Central memory CD8-positive, alpha-beta T cell (primary cell): ENCODE data around the gene ACOT8.
A peak's percentile ranks its signal among the peaks of the same experiment; 100 is the strongest.

Source experiments
- ATAC-seq: fragments of 150-1000 bp; cut with Tn5 transposase; replicated peaks from 2 replicates; pipeline ENCODE4 v1.10.0; 2022; ENCODE audit warnings: mild to moderate bottlenecking, moderate FRiP score, moderate number of reproducible peaks; ENCODE audit not compliant: poor library complexity, severe bottlenecking; ENCODE audit errors: extremely low read depth
- DNase-seq, 2 donors: peaks; one replicate each; pipeline ENCODE4 v3.0.0; 2021; ENCODE audit warnings: low spot score in 2 of 2
- H3K27ac Mint-ChIP-seq: one replicate; pipeline ENCODE4 v1.8.0; 2022; ENCODE audit warnings: low read depth, mild to moderate bottlenecking, moderate library complexity, mixed read lengths
- H3K27me3 Mint-ChIP-seq: one replicate; pipeline ENCODE4 v1.8.0; 2022; ENCODE audit warnings: mixed read lengths
- H3K36me3 Mint-ChIP-seq: one replicate; pipeline ENCODE4 v1.8.0; 2022; ENCODE audit warnings: mild to moderate bottlenecking, moderate library complexity, mixed read lengths; ENCODE audit not compliant: insufficient read depth
- H3K4me1 Mint-ChIP-seq: one replicate; pipeline ENCODE4 v1.8.0; 2022; ENCODE audit warnings: mixed read lengths
- H3K4me3 Mint-ChIP-seq: one replicate; pipeline ENCODE4 v1.8.0; 2022; ENCODE audit warnings: mild to moderate bottlenecking, moderate library complexity, mixed read lengths
- H3K9me3 Mint-ChIP-seq: one replicate; pipeline ENCODE4 v1.8.0; 2022; ENCODE audit warnings: mixed read lengths

ACOT8 gene

DNA sequence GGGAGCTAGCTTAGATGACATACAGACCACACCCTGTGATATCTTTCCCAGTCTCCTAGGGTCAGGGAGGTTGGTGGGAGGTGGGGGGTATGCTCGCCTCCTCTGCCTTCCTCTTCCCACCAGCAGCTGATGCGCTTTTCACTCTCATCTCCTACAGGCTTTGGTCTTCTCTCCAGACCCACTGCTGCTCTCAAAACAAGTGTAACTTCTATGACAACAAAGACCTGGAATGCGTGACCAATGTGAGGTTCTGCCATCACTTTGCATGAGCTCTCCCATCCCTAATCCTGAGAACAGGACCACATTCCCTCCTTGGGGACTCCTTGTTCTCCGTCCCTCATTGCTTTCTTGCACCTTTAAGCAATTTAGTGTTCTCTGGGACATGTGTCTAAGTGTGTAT lies 36.6 kb upstream of the ACOT8 start:
- H3K9me3 Mint-ChIP-seq, result no peaks in the 10 kb centered on the region
- no peaks in the 10 kb centered on the region for H3K27me3 Mint-ChIP-seq
- H3K36me3 Mint-ChIP-seq, result peaks cover 26% of the 10 kb centered on the region
- peaks cover 23% of the 10 kb centered on the region for H3K4me1 Mint-ChIP-seq
- no peak for ATAC-seq
- H3K4me3 Mint-ChIP-seq, result peak overlapping the region; percentile 26
- DNase-seq, result no peak
- H3K27ac Mint-ChIP-seq, result no peak overlapping the region

- Mint-ChIP-seq H3K9me3 (no peaks in the 10 kb centered on the region), H3K36me3 (peaks cover 29% of the 10 kb centered on the region), H3K27ac (no peak overlapping the region), H3K4me3 (peak overlapping the region; percentile 92), H3K4me1 (peaks cover 19% of the 10 kb centered on the region), H3K27me3 (no peaks in the 10 kb centered on the region)
- no peak for ATAC-seq
- no peak for DNase-seq
Observed at GRCh38 chr20:45892828-45893500, 35.8 kb upstream of the ACOT8 start.

DNA sequence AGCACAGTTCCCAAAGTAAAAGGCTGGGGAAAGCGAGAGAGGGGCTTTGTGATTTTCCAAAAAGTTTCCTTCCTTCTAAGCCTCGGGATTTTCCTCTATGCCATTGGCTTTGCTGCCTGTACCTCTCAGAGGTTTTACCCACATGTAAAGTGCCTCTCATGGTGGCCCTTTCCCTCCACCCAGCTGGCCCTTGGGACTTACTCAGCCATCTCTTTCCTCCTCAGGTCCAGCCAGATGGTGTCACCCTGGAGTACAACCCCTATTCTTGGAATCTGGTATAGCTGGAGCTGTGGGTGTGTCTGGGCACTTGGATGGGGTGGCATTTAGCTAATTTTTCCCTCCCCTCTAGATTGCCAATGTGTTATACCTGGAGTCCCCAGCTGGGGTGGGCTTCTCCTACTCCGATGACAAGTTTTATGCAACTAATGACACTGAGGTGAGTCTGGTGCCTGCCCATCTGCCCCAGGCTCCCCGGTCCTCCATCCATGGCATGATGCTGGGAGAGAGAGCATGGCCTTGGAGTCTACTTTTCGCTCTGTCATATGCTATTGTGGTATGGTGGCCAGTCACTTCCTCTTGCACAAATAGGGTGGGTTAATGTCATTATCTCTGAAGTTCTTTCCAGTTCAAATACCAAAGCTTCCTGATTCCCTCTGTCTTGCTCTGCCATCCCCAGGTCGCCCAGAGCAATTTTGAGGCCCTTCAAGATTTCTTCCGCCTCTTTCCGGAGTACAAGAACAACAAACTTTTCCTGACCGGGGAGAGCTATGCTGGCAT lies 35.0 kb upstream of the ACOT8 start:
- no peaks in the 10 kb centered on the region for H3K27me3 Mint-ChIP-seq
- H3K27ac Mint-ChIP-seq, result peak overlapping the region; percentile 91
- no peak for ATAC-seq
- DNase-seq, result no peak
- H3K4me1 Mint-ChIP-seq, result peaks cover 19% of the 10 kb centered on the region
- H3K9me3 Mint-ChIP-seq, result no peaks in the 10 kb centered on the region
- H3K4me3 Mint-ChIP-seq, result peak overlapping the region; percentile 92
- peaks cover 26% of the 10 kb centered on the region for H3K36me3 Mint-ChIP-seq

GRCh38 chr20:45890985-45891983 lies 34.1 kb upstream of the ACOT8 start, which contains the start of the genes CTSA and NEURL2:
TSS of gene CTSA (plus strand) at chr20:45891335. CDS start at chr20:45891569, 234 bp downstream.
TSS of gene NEURL2 (minus strand) at chr20:45891208. CDS start at chr20:45890991, 217 bp downstream.
- peak within 1 kb of the TSS; percentile 91 for H3K27ac Mint-ChIP-seq
- no peaks in the 10 kb centered on the region for H3K9me3 Mint-ChIP-seq
- DNase-seq (peak; percentile 65 to 69), ATAC-seq (peak; percentile 79)
- H3K4me1 Mint-ChIP-seq, result peaks cover 19% of the 10 kb centered on the region
- no peaks in the 10 kb centered on the region for H3K27me3 Mint-ChIP-seq
- H3K4me3 Mint-ChIP-seq, result peak within 1 kb of the TSS; percentile 92
- H3K36me3 Mint-ChIP-seq, result peaks cover 20% of the 10 kb centered on the region

DNA sequence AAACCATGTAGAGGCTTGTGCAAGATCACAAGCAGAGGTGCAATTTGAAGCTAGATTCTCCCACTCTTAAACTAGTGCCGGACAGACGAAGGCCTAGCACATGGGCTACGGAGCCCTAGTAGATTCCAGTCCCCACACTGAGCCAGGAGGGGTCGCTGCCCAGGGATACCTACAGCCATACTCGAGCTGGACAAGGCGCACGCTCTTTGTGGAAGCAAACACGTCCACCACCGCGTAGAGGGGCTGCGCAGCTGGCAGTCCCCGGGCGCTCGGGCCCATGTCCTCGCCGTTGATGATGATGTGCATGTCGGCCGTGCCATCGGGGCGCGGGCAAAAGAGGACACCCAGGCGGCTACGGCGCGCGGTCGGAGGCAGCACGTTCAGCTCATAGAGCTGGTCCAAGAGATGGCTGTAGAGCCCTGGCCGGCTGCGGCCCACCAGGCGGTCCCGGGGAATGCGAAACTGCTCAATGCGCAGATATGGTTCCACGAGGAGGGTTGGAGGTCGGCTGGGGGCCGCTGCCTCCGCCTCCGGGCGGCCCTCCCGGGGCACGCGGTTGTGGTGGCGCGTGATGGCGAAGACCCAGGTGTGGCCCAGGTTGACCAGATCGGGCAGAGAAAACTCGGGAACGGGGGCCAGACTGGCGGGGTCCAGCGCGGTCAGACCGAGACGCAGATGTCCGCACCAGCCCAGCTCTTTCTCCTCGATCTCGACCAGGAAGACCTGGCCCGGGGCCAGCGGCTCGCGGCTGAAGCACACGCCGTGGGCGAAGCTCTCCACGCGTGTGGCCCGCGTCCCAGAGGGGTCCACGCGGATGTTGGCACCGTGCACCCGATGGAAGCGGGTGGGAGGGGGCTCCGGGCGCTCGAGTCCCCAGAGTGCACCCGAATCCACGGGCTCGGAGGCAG lies 33.1 kb upstream of the ACOT8 start:
- DNase-seq (no peak), ATAC-seq (no peak)
- peak overlapping the region; percentile 92 for H3K4me3 Mint-ChIP-seq
- peaks cover 19% of the 10 kb centered on the region for H3K4me1 Mint-ChIP-seq
- peak overlapping the region; percentile 91 for H3K27ac Mint-ChIP-seq
- H3K36me3 Mint-ChIP-seq, result peaks cover 17% of the 10 kb centered on the region
- H3K9me3 Mint-ChIP-seq, result no peaks in the 10 kb centered on the region
- H3K27me3 Mint-ChIP-seq, result no peaks in the 10 kb centered on the region

DNA sequence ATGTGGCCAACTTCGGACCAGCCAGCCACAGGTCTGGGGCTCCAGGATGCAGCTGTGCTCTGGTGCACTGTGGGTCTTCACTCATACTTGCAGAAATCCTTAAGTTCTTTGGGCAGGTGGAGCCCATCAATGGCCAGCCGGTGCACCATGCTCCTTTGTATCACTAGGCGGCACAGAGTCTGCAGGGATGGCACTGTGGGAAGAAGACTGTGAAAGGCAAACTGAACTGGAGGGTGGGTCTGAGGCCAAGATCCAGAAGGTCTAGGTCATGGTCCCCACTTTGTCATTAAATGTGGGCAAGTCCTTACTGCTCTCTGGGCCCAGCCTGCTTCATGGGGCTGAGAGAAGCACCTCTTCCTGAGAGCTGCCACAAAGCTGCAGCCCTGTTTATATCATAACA lies 31.5 kb upstream of the ACOT8 start:
- no peak for ATAC-seq
- DNase-seq, result no peak
- H3K27me3 Mint-ChIP-seq, result no peaks in the 10 kb centered on the region
- no peak overlapping the region for H3K4me3 Mint-ChIP-seq
- no peaks in the 10 kb centered on the region for H3K9me3 Mint-ChIP-seq
- peaks cover 14% of the 10 kb centered on the region for H3K36me3 Mint-ChIP-seq
- peak overlapping the region; percentile 68 for H3K27ac Mint-ChIP-seq
- peaks cover 15% of the 10 kb centered on the region for H3K4me1 Mint-ChIP-seq

- peaks cover 13% of the 10 kb centered on the region for H3K36me3 Mint-ChIP-seq
- H3K9me3 Mint-ChIP-seq, result no peaks in the 10 kb centered on the region
- ATAC-seq, result no peak
- peak within 1 kb of the TSS; percentile 68 for H3K27ac Mint-ChIP-seq
- no peak within 1 kb of the TSS for H3K4me3 Mint-ChIP-seq
- H3K4me1 Mint-ChIP-seq, result peaks cover 15% of the 10 kb centered on the region
- no peaks in the 10 kb centered on the region for H3K27me3 Mint-ChIP-seq
- no peak for DNase-seq
Observed at GRCh38 chr20:45887346-45887715, 30.1 kb upstream of the ACOT8 start, which contains the start of gene SPATA25. TSS of gene SPATA25 (minus strand) at chr20:45887622. CDS start at chr20:45887590, 32 bp downstream.

- Mint-ChIP-seq H3K36me3 (peaks cover 13% of the 10 kb centered on the region), H3K9me3 (no peaks in the 10 kb centered on the region), H3K4me1 (peaks cover 15% of the 10 kb centered on the region)
Observed at GRCh38 chr20:45886590-45887345, 29.6 kb upstream of the ACOT8 start.

GRCh38 chr20:45883100-45883469 lies 25.9 kb upstream of the ACOT8 start:
- peaks cover 12% of the 10 kb centered on the region for H3K36me3 Mint-ChIP-seq
- H3K9me3 Mint-ChIP-seq, result no peaks in the 10 kb centered on the region
- DNase-seq (no peak), ATAC-seq (no peak)
- no peaks in the 10 kb centered on the region for H3K27me3 Mint-ChIP-seq
- peak overlapping the region; percentile 90 for H3K27ac Mint-ChIP-seq
- peaks cover 26% of the 10 kb centered on the region for H3K4me1 Mint-ChIP-seq
- no peak overlapping the region for H3K4me3 Mint-ChIP-seq

More at GRCh38 chr20:45886590-45887345, 29.6 kb upstream of the ACOT8 start:
- Mint-ChIP-seq H3K4me3 (no peak overlapping the region), H3K27ac (no peak overlapping the region), H3K27me3 (no peaks in the 10 kb centered on the region)
- no peak for ATAC-seq
- no peak for DNase-seq

DNA sequence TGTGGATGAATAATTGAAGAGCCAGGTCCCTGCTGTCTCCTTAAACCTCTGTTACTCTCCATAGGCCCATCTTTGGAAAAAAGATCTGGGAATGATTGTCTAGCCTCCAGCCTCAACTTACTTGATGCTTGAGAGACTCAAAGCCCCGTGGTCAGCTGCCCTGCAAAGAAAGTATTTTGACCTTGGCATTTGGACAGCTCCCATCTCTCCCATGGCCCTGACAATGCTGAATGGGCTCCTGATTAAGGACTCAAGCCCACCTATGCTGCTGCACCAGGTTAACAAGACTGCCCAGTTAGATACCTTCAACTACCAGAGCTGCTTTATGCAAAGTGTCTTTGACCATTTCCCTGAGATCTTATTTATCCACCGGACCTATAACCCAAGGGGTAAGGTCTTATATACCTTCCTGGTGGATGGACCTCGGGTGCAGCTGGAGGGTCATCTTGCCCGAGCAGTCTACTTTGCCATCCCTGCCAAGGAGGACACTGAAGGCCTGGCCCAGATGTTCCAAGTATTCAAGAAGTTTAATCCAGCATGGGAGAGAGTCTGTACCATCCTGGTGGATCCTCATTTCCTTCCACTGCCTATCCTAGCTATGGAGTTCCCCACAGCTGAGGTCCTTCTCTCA lies 25.4 kb upstream of the ACOT8 start:
- no peak for ATAC-seq
- Mint-ChIP-seq H3K4me3 (peak overlapping the region; percentile 57), H3K4me1 (peaks cover 26% of the 10 kb centered on the region), H3K27ac (peak overlapping the region; percentile 90), H3K9me3 (no peaks in the 10 kb centered on the region), H3K36me3 (peaks cover 10% of the 10 kb centered on the region), H3K27me3 (no peaks in the 10 kb centered on the region)
- no peak for DNase-seq
